DND-41 (cell line): ENCODE data around the gene ZNF444.

ENCODE experiments used
- CTCF ChIP-seq: IDR thresholded peaks from 2 replicates; pipeline ENCODE4 v1.5.1; 2012; ENCODE audit warnings: borderline replicate concordance, low read length, moderate library complexity, mild to moderate bottlenecking; ENCODE audit not compliant: poor library complexity, severe bottlenecking; ENCODE audit errors: extremely low read depth
- EZH2 ChIP-seq: IDR thresholded peaks from 3 replicates; pipeline ENCODE4 v1.6.1; 2012; ENCODE audit warnings: borderline replicate concordance, low read depth, mild to moderate bottlenecking, moderate library complexity, low read length, inconsistent platforms; ENCODE audit not compliant: severe bottlenecking

DNA sequence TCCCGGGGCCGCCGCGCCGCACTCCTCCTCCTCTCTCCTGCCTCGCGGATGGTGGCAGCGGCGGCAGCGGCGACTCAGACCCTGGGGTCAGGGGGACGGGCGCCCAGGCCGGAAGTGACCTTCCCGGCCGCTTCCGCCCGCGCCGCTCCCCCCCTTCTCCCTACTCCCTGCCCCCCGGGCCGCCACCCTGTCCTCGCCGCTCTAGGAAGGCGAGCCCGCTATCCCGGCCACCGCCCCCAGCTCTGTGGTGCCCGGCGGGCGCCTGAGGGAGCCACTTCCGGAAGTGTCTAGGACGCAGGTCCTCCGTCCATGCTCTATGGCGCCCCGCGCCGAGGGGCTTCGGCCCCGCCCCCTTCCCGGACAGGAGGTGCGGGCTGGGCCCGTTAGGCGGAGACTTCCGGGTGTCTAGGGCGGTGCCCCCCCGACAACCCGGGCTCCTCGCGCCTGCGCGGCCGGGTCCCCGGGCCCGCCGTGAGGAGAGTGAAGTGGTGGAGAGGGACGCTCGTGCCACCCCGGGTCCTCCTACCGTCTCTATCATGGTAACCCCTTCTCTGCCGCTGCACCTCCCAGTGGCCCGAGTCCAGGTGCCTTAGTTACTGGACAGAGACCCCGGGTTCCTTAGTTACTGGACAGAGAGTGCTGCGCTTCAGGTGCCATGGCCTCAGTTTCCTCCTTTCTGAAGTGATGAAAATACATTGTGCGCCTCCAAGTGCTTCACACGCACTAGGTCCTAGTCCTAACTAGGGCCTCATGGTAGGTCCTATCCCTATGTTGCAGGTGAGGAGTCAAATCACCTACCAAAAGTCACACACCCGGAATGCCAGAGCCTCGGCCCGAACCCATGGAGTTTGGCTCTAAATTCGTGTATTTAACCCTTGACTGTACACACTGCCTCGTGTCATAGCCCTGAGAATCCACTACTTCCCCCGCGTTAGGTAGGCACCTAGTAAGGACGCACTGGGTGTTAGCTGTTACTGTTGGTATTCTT lies 19.6 kb upstream of the ZNF444 start, which contains the start of gene ZNF787:
- TF ChIP-seq CTCF (no peak), EZH2 (no peak)
